Progenitor cell of endocrine pancreas (in vitro differentiated cells): ENCODE results near the gene PITPNC1. TPM values are rescaled to one million over a fixed set of nuclear protein-coding genes. Genes with fewer than 3 reads are reported as not detected.
"Not testable (repeated sequence)": the region's sequence is repeated elsewhere in the genome, so short reads cannot be mapped to it uniquely, and the experiment has no call there.

Experiments used
- DNase-seq: peaks from one replicate; pipeline ENCODE4 v3.0.0; 2021; ENCODE audit warnings: low spot score; ENCODE audit not compliant: unreplicated experiment
- H3K27ac Mint-ChIP-seq: 2 replicates; pipeline ENCODE4 v1.8.0; 2021; ENCODE audit warnings: mild to moderate bottlenecking, moderate library complexity, mixed read lengths
- H3K27me3 Mint-ChIP-seq: 2 replicates; pipeline ENCODE4 v1.8.0; 2021; ENCODE audit warnings: mixed read lengths
- H3K36me3 Mint-ChIP-seq: 2 replicates; pipeline ENCODE4 v1.8.0; 2022; ENCODE audit warnings: mixed read lengths; ENCODE audit not compliant: insufficient read depth
- H3K4me1 Mint-ChIP-seq: 2 replicates; pipeline ENCODE4 v1.8.0; 2021; ENCODE audit warnings: low read depth, mixed read lengths
- H3K4me3 Mint-ChIP-seq: 2 replicates; pipeline ENCODE4 v1.8.0; 2021; ENCODE audit warnings: low read depth, mild to moderate bottlenecking, moderate library complexity, mixed read lengths
- H3K9me3 Mint-ChIP-seq: 2 replicates; pipeline ENCODE4 v1.8.0; 2021; ENCODE audit warnings: low read depth, mixed read lengths
- CTCF ChIP-seq: fragments of 200-600 bp; sonication (generic); IDR thresholded peaks from one replicate; pipeline ENCODE4 v1.5.0; 2021; ENCODE audit warnings: antibody characterized with exemption, mild to moderate bottlenecking; ENCODE audit not compliant: unreplicated experiment
- total RNA-seq: library from RNA; stranded (reverse); gene quantifications from 2 replicates; pipeline ENCODE4 v1.2.1, GENCODE V29; 2021

Gene PITPNC1
- total RNA-seq, 1 donor from 2014 or later, result 53.2 TPM

GRCh38 chr17:67422897-67423296 is 45.8 kb downstream of the PITPNC1 start:
- DNase-seq, result no peak
- Mint-ChIP-seq H3K27ac (peak overlapping the region; percentile 54), H3K27me3 (no peaks in the 10 kb centered on the region), H3K4me1 (peaks cover 6% of the 10 kb centered on the region), H3K4me3 (no peak overlapping the region), H3K36me3 (peaks cover 7% of the 10 kb centered on the region), H3K9me3 (no peaks in the 10 kb centered on the region)
- TF ChIP-seq CTCF, result no peak

- no peak for DNase-seq
- Mint-ChIP-seq H3K27me3 (no peaks in the 10 kb centered on the region), H3K4me1 (peaks cover 5% of the 10 kb centered on the region), H3K27ac (no peak overlapping the region), H3K9me3 (no peaks in the 10 kb centered on the region), H3K4me3 (no peak overlapping the region), H3K36me3 (peaks cover 7% of the 10 kb centered on the region)
- no peak for TF ChIP-seq CTCF
Observed at GRCh38 chr17:67425571-67426160, 48.6 kb downstream of the PITPNC1 start.

GRCh38 chr17:67427424-67427823 is 50.3 kb downstream of the PITPNC1 start:
- Mint-ChIP-seq H3K9me3 (no peaks in the 10 kb centered on the region), H3K27me3 (no peaks in the 10 kb centered on the region), H3K36me3 (peaks cover 9% of the 10 kb centered on the region), H3K27ac (no peak overlapping the region), H3K4me1 (peaks cover 5% of the 10 kb centered on the region), H3K4me3 (no peak overlapping the region)
- no peak for TF ChIP-seq CTCF
- DNase-seq, result no peak

- not testable (repeated sequence) for H3K9me3 Mint-ChIP-seq, H3K27me3 Mint-ChIP-seq, H3K36me3 Mint-ChIP-seq, H3K4me3 Mint-ChIP-seq, H3K4me1 Mint-ChIP-seq, H3K27ac Mint-ChIP-seq, DNase-seq
Observed at GRCh38 chr17:67430515-67430914, 53.4 kb downstream of the PITPNC1 start.

- H3K27ac Mint-ChIP-seq, result no peak overlapping the region
- peaks cover 6% of the 10 kb centered on the region for H3K36me3 Mint-ChIP-seq
- H3K4me1 Mint-ChIP-seq, result peaks cover 4% of the 10 kb centered on the region
- H3K9me3 Mint-ChIP-seq, result no peaks in the 10 kb centered on the region
- no peak for TF ChIP-seq CTCF
- H3K27me3 Mint-ChIP-seq, result no peaks in the 10 kb centered on the region
- H3K4me3 Mint-ChIP-seq, result no peak overlapping the region
- no peak for DNase-seq
Observed at GRCh38 chr17:67431249-67432015, 54.4 kb downstream of the PITPNC1 start.
